SK-N-SH treated with all-trans-retinoic acid at 6 μM for 48 hours (cell line): ENCODE data around the gene SURF6.

Experiments
- ARNTL ChIP-seq: fragments of 450-650 bp; formaldehyde crosslinking; IDR thresholded peaks from 2 replicates; pipeline ENCODE4 v1.5.0; 2020; ENCODE audit warnings: low read depth, mild to moderate bottlenecking, moderate library complexity, borderline replicate concordance
- ZFP30 ChIP-seq: fragments of 450-650 bp; formaldehyde crosslinking; IDR thresholded peaks from 2 replicates; pipeline ENCODE4 v1.5.0; 2022; ENCODE audit warnings: mild to moderate bottlenecking, moderate library complexity

- TF ChIP-seq ARNTL (CRISPR knock-in tag) (no peak), ZFP30 (CRISPR knock-in tag) (no peak)
Observed at GRCh38 chr9:133371261-133371711, 35.3 kb upstream of the SURF6 start.
